Chondrocyte (in vitro differentiated cells): Measurements from ENCODE around the gene RGS17. TPM values are rescaled to one million over a fixed set of nuclear protein-coding genes. Genes with fewer than 3 reads are reported as not detected.

Experiments used
- DNase-seq: peaks from one replicate; pipeline ENCODE4 v3.0.0; 2021; ENCODE audit warnings: mixed read lengths, low spot score
- H3K27ac Mint-ChIP-seq: one replicate; pipeline ENCODE4 v1.8.0; 2021; ENCODE audit warnings: mild to moderate bottlenecking, moderate library complexity, mixed read lengths; ENCODE audit not compliant: unreplicated experiment
- H3K27me3 Mint-ChIP-seq: 2 replicates; pipeline ENCODE4 v1.8.0; 2021; ENCODE audit warnings: low read depth, mixed read lengths
- H3K36me3 Mint-ChIP-seq: 2 replicates; pipeline ENCODE4 v1.8.0; 2021; ENCODE audit warnings: low read depth, mixed read lengths
- H3K4me1 Mint-ChIP-seq: 2 replicates; pipeline ENCODE4 v1.8.0; 2021; ENCODE audit warnings: low read depth, mild to moderate bottlenecking, mixed read lengths
- H3K4me3 Mint-ChIP-seq: one replicate; pipeline ENCODE4 v1.8.0; 2021; ENCODE audit warnings: mild to moderate bottlenecking, moderate library complexity, mixed read lengths; ENCODE audit not compliant: unreplicated experiment
- H3K9me3 Mint-ChIP-seq: 2 replicates; pipeline ENCODE4 v1.8.0; 2021; ENCODE audit warnings: low read depth, mixed read lengths
- total RNA-seq: library from RNA; stranded (reverse); gene quantifications from 3 replicates; pipeline ENCODE4 v1.2.1, GENCODE V29; 2021
- TF ChIP-seq, protein P1 (sequence below): fragments of 200-600 bp; sonication (generic); IDR thresholded peaks from 2 replicates; pipeline ENCODE4 v1.5.0; 2021; ENCODE audit warnings: antibody characterized with exemption, mild to moderate bottlenecking, moderate library complexity

RGS17 gene
- total RNA-seq, 1 donor from 2014 or later, result 1.5 TPM

- Mint-ChIP-seq H3K9me3 (no peaks in the 10 kb centered on the region), H3K27ac (no peak overlapping the region), H3K4me3 (no peak overlapping the region), H3K36me3 (no peaks in the 10 kb centered on the region), H3K4me1 (peaks cover 8% of the 10 kb centered on the region), H3K27me3 (no peaks in the 10 kb centered on the region)
- TF ChIP-seq, protein P1, sequence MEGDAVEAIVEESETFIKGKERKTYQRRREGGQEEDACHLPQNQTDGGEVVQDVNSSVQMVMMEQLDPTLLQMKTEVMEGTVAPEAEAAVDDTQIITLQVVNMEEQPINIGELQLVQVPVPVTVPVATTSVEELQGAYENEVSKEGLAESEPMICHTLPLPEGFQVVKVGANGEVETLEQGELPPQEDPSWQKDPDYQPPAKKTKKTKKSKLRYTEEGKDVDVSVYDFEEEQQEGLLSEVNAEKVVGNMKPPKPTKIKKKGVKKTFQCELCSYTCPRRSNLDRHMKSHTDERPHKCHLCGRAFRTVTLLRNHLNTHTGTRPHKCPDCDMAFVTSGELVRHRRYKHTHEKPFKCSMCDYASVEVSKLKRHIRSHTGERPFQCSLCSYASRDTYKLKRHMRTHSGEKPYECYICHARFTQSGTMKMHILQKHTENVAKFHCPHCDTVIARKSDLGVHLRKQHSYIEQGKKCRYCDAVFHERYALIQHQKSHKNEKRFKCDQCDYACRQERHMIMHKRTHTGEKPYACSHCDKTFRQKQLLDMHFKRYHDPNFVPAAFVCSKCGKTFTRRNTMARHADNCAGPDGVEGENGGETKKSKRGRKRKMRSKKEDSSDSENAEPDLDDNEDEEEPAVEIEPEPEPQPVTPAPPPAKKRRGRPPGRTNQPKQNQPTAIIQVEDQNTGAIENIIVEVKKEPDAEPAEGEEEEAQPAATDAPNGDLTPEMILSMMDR, result peak; percentile 94
- no peak for DNase-seq
Observed at GRCh38 chr6:153023977-153024708, 106.9 kb downstream of the RGS17 start.

GRCh38 chr6:153018355-153018754 lies 112.7 kb downstream of the RGS17 start:
- H3K36me3 Mint-ChIP-seq, result no peaks in the 10 kb centered on the region
- peaks cover 9% of the 10 kb centered on the region for H3K4me1 Mint-ChIP-seq
- H3K27ac Mint-ChIP-seq, result no peak overlapping the region
- no peaks in the 10 kb centered on the region for H3K9me3 Mint-ChIP-seq
- no peaks in the 10 kb centered on the region for H3K27me3 Mint-ChIP-seq
- no peak overlapping the region for H3K4me3 Mint-ChIP-seq
- DNase-seq, result no peak
- TF ChIP-seq, protein P1, result no peak

DNA sequence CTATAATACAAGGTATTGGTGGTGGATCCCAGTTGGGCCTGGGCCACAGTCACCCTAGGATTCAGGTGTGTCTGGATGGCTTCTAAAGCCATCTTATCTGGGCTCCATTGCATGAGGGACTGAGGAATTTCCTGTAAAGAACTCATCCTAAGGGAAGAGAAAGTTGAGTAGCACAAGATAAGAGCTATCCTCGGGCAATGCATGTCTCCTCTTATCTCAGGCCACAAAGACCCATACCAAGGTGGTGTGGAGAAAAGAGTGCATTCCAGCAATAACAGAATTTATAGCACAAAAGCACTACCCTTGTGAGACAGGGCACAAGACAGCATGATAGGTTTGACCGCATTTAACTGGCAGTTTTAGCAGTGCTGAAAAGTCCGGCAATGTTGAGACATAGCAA lies 114.2 kb downstream of the RGS17 start:
- H3K27ac Mint-ChIP-seq, result no peak overlapping the region
- TF ChIP-seq, protein P1, result no peak

DNA sequence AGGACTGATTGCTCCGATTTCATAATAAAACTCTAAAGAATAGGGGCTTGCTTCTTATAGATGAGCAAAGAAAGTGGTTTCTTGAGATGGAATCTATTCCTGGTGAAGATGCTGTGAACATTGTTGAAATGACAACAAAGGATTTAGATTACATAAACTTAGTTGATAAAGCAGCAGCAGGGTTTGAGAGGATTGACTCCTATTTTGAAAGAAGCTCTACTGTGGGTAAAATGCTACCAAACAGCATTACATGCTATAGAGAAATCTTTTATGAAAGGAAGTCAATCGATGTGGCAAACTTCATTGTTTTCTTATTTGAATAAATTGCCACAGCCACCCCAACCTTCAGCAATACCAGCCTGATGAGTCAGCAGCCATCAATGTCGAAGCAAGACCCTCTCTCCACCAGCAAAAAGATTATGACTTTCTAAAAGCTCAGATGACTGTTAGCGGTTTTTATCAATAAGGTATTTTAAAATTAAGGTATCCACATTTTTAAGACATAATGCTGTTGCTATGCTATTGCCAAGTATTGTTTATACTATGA lies 115.9 kb downstream of the RGS17 start:
- TF ChIP-seq, protein P1, result no peak
- H3K9me3 Mint-ChIP-seq, result no peaks in the 10 kb centered on the region
- H3K27ac Mint-ChIP-seq, result no peak overlapping the region
- no peak for DNase-seq
- no peaks in the 10 kb centered on the region for H3K27me3 Mint-ChIP-seq
- peaks cover 13% of the 10 kb centered on the region for H3K4me1 Mint-ChIP-seq
- H3K4me3 Mint-ChIP-seq, result no peak overlapping the region
- no peaks in the 10 kb centered on the region for H3K36me3 Mint-ChIP-seq

More for the DNA sequence above, 114.2 kb downstream of the RGS17 start:
- Mint-ChIP-seq H3K9me3 (no peaks in the 10 kb centered on the region), H3K4me1 (peaks cover 13% of the 10 kb centered on the region), H3K27me3 (no peaks in the 10 kb centered on the region), H3K4me3 (no peak overlapping the region), H3K36me3 (no peaks in the 10 kb centered on the region)
- DNase-seq, result no peak

GRCh38 chr6:153013438-153013837 lies 117.6 kb downstream of the RGS17 start:
- no peaks in the 10 kb centered on the region for H3K9me3 Mint-ChIP-seq
- no peak for DNase-seq
- no peaks in the 10 kb centered on the region for H3K36me3 Mint-ChIP-seq
- TF ChIP-seq, protein P1, result no peak
- no peak overlapping the region for H3K27ac Mint-ChIP-seq
- H3K27me3 Mint-ChIP-seq, result no peaks in the 10 kb centered on the region
- no peak overlapping the region for H3K4me3 Mint-ChIP-seq
- peaks cover 13% of the 10 kb centered on the region for H3K4me1 Mint-ChIP-seq
